GM18519 (cell line): ENCODE data around the gene LIN9.
"Not testable (repeated sequence)": the region's sequence is repeated elsewhere in the genome, so short reads cannot be mapped to it uniquely, and the experiment has no call there.

Experiments
- ATAC-seq: cut with Tn5 transposase; IDR thresholded peaks from one replicate; pipeline ENCODE4 v1.9.1; 2021; ENCODE audit warnings: mild to moderate bottlenecking, moderate library complexity; ENCODE audit not compliant: unreplicated experiment, low FRiP score

LIN9 gene

GRCh38 chr1:226277897-226278296, 31.1 kb downstream of the LIN9 start:
- no peak for ATAC-seq

- no peak for ATAC-seq
Observed at GRCh38 chr1:226276987-226277386, 32.0 kb downstream of the LIN9 start.

GRCh38 chr1:226276077-226276682, 32.8 kb downstream of the LIN9 start:
- no peak for ATAC-seq

DNA sequence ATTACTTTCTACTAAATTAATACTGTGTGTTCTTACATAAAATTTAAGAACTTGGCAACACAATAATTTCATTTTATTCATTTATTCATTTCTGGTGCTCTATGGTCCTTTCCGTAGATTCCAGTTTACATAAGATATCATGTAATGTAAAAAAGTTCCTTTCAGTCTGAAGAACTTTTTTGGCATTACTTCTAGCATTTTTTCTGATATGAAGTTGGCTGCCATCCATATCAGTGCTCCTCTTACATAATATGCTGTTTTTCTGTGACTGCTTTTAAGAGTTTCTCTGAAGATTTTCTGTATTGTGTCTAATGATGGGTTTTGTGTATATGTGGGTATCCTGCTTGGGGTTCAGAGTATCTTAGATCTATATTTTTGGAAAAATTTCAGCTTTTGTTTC, 34.8 kb downstream of the LIN9 start:
- ATAC-seq = no peak

- ATAC-seq = not testable (repeated sequence)
Observed at GRCh38 chr1:226272233-226272902, 36.6 kb downstream of the LIN9 start.

DNA sequence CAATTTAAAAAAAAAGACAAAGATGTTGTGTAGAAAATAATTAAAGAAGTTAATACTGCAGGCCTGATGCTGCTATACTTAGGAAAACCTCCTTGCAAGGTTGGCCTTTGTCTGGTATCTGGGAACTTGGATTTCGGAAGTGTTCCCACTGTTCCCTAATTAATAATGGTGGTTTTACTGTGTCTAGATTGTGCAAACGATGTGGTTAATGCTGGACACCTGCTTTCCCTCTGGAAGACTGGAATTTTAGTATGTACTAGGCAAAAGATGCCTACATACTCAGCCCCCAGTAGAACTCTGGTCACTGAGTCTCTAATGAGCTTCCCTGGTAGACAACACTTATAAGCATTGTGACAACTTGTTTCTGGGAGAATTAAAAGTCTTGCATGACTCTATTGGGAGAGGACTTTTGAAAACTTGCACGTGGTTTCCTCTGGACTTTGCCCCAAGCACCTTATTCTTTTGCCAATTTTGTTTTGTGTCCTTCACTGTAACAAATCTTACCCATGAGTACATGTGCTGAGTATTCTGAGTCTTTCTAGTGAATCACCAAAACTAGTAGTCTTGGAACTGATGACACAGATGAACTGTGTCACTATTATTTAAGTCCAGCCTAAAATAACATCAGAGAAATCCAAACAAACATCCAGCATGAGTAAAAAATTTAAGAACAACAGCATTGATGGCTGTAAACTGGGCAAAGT, 40.4 kb downstream of the LIN9 start:
- no peak for ATAC-seq

- no peak for ATAC-seq
Observed at GRCh38 chr1:226261818-226262217, 47.1 kb downstream of the LIN9 start.

DNA sequence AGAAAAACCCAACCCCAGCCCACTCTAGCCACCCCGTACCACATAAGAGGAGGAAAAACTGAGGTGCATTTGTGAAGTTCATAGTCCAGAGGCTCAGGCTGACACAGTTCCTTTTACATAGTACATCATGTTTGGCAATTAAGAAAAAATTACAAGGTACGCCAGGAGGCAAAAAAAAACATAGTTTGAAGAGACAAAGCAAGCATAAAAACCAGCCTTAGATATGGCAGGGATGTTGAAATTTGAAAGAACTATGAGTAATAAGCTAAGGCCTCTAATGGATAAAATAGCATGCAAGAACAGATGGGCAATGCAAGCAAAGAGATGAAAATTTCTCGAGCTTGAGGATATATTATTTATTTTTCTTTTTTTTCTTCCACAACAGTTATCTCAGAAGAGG, 53.6 kb downstream of the LIN9 start:
- ATAC-seq = no peak

DNA sequence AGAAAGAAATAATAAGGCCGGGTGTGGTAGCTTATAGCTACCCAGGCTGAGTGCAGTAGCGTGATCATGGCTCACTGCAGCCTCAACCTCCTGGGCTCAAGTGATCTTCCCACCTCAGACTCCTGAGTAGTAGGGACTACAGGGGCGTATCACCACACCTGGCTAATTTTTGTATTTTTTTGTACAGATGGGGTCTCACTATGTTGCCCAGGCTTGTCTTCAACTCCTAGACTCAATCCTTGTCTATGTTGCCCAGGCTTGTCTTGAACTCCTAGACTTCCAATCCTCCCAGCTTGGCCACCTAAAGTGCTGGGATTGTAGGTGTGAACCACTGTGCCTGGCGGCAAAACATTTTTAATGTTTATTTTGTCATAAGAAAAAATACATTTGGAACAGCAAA, 55.0 kb downstream of the LIN9 start:
- no peak for ATAC-seq

- ATAC-seq = not testable (repeated sequence)
Observed at GRCh38 chr1:226252841-226253240, 56.1 kb downstream of the LIN9 start.

- ATAC-seq = no peak
Observed at GRCh38 chr1:226250511-226250910, 58.5 kb downstream of the LIN9 start.

GRCh38 chr1:226248796-226249195, 60.2 kb downstream of the LIN9 start:
- ATAC-seq = no peak

DNA sequence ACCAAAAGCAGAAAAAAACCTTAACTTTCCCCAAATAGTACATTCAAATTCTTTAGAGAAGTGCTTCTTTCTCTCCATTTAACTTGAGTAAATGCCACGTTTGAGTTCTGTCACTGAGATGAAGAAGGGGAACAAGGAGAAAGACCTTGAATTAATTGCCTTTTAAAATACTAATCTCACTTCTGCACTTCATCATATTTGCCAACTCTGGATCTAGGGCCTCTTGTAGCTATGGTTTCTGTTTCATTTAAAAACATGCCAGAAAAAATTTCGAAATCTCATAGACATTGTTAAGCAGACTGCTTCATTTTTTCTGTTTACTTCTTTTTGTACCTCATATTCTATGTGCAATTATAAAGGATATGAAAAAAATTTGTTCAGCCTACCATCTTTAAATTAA, 60.9 kb downstream of the LIN9 start:
- no peak for ATAC-seq

DNA sequence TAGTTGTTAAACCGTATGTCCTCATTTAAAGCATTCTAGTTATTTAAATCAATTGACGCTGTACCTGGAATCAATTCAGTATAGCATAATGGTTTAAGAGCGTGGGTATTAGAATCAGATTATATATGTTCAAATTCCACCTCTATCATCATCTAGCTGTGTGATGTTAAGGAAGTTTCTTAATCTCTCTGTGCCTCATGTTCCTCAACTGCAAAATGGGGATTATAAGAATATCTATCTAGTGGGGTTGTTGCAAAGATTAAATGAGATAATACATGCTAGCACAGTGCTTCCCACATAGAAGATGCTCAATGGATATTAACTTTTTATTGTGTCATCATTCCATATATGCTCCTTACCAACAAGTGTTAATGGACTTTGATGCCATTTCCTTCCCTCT, 69.5 kb downstream of the LIN9 start:
- no peak for ATAC-seq

GRCh38 chr1:226236826-226237225, 72.1 kb downstream of the LIN9 start:
- no peak for ATAC-seq

DNA sequence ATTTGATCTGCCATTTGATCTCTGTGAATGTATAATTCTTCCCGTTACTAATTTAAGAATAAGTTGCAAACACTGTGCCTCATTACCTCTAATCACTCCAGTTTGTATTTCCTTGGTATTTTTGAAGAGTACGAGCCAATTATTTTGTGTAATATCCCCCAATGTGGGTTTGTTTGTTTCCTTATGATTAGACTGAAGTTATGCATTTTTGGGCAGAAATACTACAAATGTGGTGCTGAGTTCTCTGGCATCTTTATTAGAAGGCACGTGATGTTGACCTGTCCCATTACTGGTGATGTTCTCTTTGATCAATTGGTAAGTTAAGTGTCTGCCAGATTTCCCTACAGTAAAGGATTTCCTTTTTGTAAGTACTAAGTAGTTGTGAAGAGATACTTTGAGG, 75.2 kb downstream of the LIN9 start:
- no peak for ATAC-seq

- no peak for ATAC-seq
Observed at GRCh38 chr1:226233293-226233692, 75.7 kb downstream of the LIN9 start.

GRCh38 chr1:226226601-226227000, 82.4 kb downstream of the LIN9 start:
- ATAC-seq = no peak

GRCh38 chr1:226223786-226224244, 85.1 kb downstream of the LIN9 start:
- peak; percentile 49 for ATAC-seq

GRCh38 chr1:226223157-226223785, 85.7 kb downstream of the LIN9 start, which contains the start of gene MIXL1:
Gene MIXL1 (plus strand): TSS chr1:226223664. CDS start chr1:226223682, 18 bp downstream.
- peak; percentile 22 for ATAC-seq

GRCh38 chr1:226222686-226223085, 86.3 kb downstream of the LIN9 start:
- no peak for ATAC-seq
